ENCODE results near the gene PPP2R2C.

DNA sequence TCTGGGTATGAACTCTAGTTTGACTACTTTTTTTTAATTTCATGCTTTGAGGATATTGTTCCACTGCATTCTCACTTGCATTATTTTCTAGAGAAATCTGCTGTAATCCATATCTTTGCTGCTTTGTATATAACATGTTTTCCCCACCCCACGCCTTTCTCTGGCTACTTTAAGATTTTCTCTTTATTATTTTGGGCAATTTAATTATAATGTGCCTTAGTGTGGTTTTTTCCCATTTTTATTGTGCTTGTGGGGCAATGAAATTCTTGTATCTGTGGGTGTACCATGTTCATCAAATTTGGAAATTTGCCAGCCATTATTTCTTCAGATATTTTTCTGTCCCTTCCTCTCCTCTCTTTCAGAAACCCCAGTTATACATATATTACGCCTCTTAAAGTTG lies 15.1 kb upstream of the PPP2R2C start:
- TF ChIP-seq, protein P1, sequence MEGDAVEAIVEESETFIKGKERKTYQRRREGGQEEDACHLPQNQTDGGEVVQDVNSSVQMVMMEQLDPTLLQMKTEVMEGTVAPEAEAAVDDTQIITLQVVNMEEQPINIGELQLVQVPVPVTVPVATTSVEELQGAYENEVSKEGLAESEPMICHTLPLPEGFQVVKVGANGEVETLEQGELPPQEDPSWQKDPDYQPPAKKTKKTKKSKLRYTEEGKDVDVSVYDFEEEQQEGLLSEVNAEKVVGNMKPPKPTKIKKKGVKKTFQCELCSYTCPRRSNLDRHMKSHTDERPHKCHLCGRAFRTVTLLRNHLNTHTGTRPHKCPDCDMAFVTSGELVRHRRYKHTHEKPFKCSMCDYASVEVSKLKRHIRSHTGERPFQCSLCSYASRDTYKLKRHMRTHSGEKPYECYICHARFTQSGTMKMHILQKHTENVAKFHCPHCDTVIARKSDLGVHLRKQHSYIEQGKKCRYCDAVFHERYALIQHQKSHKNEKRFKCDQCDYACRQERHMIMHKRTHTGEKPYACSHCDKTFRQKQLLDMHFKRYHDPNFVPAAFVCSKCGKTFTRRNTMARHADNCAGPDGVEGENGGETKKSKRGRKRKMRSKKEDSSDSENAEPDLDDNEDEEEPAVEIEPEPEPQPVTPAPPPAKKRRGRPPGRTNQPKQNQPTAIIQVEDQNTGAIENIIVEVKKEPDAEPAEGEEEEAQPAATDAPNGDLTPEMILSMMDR (conservative IDR thresholded peaks at IDR 0.05; ENCODE audit: low read length) = no peak
- no peak for TF ChIP-seq EZH2phosphoT487 (IDR thresholded peaks at IDR 0.05; ENCODE audit: borderline replicate concordance)
